AG10803 (cell line): ENCODE measurements around the gene SLC6A16.

Experiments used
- DNase-seq: peaks from one replicate; pipeline ENCODE4 v3.0.0; 2010; ENCODE audit warnings: low read depth
- H3K4me3 ChIP-seq: 2 replicates; pipeline ENCODE4 v1.5.1; 2011; ENCODE audit warnings: mild to moderate bottlenecking, low read length, control low read depth
- CTCF ChIP-seq: conservative IDR thresholded peaks from 2 replicates; pipeline ENCODE4 v1.5.1; 2011; ENCODE audit warnings: mild to moderate bottlenecking, low read length, control low read depth, inconsistent platforms

The SLC6A16 gene

GRCh38 chr19:49362929-49363267, 37.9 kb upstream of the SLC6A16 start:
- TF ChIP-seq CTCF, result no peak
- peak; percentile 33 for DNase-seq
- H3K4me3 ChIP-seq, result peak overlapping the region; percentile 84

GRCh38 chr19:49362048-49362928, 37.3 kb upstream of the SLC6A16 start, which contains the start of gene TEAD2:
Gene TEAD2 (minus strand): TSS chr19:49362416. CDS start chr19:49360075, 2,341 bp downstream.
- TF ChIP-seq CTCF, result no peak

GRCh38 chr19:49361438-49362047, 36.6 kb upstream of the SLC6A16 start:
- DNase-seq, result peak; percentile 81
- no peak for TF ChIP-seq CTCF
- H3K4me3 ChIP-seq, result peak overlapping the region; percentile 84

More at GRCh38 chr19:49362048-49362928, 37.3 kb upstream of the SLC6A16 start, which contains the start of gene TEAD2:
- peak; percentile 46 for DNase-seq
- H3K4me3 ChIP-seq, result peak within 1 kb of the TSS; percentile 84

- DNase-seq, result no peak
- TF ChIP-seq CTCF, result no peak
- H3K4me3 ChIP-seq, result no peak overlapping the region
Measured at GRCh38 chr19:49359851-49360820, 35.1 kb upstream of the SLC6A16 start.

GRCh38 chr19:49357186-49357585, 32.2 kb upstream of the SLC6A16 start:
- DNase-seq, result no peak
- H3K4me3 ChIP-seq, result no peak overlapping the region

GRCh38 chr19:49356382-49356781, 31.4 kb upstream of the SLC6A16 start:
- no peak for TF ChIP-seq CTCF
- no peak overlapping the region for H3K4me3 ChIP-seq
- DNase-seq, result no peak

More at GRCh38 chr19:49357186-49357585, 32.2 kb upstream of the SLC6A16 start:
- no peak for TF ChIP-seq CTCF
